ENCODE measurements around the gene PLA2G2C.
"Not testable (repeated sequence)": the region's sequence is repeated elsewhere in the genome, so short reads cannot be mapped to it uniquely, and the experiment has no call there.

The PLA2G2C gene, protein sequence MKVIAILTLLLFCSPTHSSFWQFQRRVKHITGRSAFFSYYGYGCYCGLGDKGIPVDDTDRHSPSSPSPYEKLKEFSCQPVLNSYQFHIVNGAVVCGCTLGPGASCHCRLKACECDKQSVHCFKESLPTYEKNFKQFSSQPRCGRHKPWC

DNA sequence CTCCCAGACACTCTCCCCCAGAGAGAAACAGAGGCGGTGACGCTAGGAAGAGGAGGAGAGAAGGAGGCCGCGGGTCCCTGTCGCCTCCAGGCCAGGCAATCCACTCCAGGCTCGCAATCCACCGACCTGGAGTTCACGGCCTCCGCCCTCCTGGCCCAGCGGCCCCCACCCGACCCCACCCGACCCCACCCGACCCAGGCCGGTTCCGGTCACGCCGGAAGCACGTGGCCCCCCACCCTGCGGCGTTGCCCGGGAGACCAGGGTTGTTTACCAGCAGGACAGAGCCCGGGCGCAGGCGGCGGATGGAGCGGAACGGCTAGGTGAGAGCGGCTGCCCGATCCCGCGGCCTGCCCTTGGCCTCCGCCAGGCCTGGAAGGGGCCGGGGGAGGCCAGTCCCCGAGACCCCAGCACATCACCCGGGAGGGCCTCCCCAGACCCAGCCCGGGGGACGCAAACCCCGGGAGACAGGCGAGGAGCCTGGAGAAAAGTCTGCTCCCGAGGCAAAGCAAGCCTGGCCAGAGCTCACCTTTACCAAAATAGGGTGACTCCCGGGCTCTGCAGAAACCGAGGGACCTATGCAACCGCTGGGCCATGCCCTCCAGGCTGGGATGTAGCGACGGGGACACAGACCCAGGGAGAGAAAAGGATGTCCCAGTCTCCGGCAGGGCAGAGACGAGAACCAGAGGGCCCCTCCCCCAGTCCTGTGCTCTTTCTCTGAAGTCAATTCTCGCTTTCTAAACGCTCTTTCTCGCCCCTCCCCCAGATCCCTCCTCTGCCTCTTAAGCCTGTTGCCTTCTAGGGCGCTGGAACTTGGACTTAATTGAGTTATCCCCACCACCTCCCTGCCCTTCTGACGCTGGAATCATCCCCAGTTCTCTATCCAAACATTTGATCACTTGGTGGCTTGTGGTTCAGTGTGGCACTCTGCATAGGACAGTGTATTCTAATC, at the start of gene PLA2G2C, which contains the start of gene UBXN10:
Gene PLA2G2C, minus strand, starts transcription at position 685 of the 949 bp plus-strand sequence. CDS start 9,155 bp downstream, outside the sequence.
Gene UBXN10, plus strand, starts transcription at position 263 of the 949 bp plus-strand sequence. CDS start 4,466 bp downstream, outside the sequence.
- no peak within 1 kb of the TSS for H3K4me3 ChIP-seq (ENCODE audit: low read depth, low read length)
- TF ChIP-seq, protein P1, sequence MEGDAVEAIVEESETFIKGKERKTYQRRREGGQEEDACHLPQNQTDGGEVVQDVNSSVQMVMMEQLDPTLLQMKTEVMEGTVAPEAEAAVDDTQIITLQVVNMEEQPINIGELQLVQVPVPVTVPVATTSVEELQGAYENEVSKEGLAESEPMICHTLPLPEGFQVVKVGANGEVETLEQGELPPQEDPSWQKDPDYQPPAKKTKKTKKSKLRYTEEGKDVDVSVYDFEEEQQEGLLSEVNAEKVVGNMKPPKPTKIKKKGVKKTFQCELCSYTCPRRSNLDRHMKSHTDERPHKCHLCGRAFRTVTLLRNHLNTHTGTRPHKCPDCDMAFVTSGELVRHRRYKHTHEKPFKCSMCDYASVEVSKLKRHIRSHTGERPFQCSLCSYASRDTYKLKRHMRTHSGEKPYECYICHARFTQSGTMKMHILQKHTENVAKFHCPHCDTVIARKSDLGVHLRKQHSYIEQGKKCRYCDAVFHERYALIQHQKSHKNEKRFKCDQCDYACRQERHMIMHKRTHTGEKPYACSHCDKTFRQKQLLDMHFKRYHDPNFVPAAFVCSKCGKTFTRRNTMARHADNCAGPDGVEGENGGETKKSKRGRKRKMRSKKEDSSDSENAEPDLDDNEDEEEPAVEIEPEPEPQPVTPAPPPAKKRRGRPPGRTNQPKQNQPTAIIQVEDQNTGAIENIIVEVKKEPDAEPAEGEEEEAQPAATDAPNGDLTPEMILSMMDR (IDR thresholded peaks at IDR 0.05; ENCODE audit: low read depth, low read length): no peak

DNA sequence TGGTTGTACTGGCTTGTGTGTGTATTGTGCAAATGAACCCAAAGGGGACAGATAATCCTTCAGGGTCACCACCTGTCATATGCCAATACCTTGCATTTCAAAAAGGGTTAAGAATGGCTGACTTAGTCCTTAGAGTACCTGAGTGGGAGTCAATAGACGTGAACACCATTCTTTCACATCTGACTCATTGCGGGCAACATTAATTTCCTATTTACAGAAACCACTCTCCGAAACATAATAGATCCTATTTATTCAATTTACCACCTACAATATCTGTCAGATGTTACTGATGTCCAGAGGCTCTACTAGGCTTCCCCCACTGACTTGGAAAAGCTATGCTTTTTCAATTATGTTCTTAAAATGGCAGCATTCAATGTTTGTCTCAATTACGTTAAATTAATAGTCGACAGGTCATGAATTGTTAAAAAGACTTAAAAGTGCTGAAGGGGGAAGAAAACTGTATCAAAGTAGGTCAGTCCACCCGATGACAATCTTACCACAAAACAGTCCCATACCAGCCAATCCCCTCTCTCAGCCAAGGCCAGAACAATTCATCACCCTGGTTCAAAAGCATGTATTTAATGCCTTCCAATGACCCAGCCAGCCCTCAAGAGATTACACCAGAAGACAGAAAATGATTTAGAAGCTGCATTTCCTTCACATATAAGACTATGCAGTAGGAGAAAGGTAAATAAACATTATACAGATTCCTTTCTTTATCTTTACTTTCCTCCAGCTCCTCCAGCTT, 48.6 kb upstream of the PLA2G2C start:
- H3K4me3 ChIP-seq (ENCODE audit: low read depth, low read length): no peak overlapping the region
- TF ChIP-seq, protein P1 (IDR thresholded peaks at IDR 0.05; ENCODE audit: low read depth, low read length): no peak

DNA sequence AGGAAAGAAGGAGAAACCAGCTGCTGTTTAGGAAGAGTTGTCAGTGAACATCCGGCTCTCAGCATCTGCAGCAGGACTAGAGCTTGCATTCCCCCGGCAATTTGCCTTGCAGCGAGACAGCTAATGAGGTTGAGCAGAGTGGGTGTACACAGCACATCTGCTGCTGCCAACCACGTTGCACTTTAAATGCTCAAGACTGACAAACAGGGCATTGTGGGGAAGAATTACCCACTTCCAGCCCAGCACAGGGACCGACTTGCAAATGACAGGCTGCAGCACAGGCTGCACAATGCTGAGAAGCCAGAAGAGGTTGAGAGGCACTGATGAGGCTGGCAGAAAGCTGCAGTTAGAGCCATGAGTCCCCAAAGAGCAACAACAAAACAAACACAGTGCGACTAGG, 47.5 kb upstream of the PLA2G2C start:
- TF ChIP-seq, protein P1 (IDR thresholded peaks at IDR 0.05; ENCODE audit: low read depth, low read length): no peak

DNA sequence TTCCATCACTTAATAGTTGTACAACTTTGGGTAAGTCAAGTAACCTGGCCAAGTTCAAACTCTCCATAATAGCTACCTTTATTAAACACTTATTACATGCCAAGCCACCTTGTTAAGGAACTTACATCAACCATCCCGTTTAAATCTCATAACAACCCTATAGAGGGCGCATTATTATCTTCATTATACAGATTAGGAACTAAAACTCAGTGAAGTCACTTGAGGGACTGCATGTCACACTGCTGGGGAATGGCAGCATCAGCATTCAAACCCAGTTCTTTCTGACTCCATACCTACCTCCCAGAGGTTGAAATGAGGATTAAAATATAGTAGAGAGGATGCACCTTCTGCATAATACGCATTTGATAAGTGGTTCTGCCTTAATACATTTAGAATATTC, 47.1 kb upstream of the PLA2G2C start:
- TF ChIP-seq, protein P1 (IDR thresholded peaks at IDR 0.05; ENCODE audit: low read depth, low read length): peak; percentile 11; the same call in 1 of the 2 replicates
- H3K4me3 ChIP-seq (ENCODE audit: low read depth, low read length): no peak overlapping the region

More for the DNA sequence above, 47.5 kb upstream of the PLA2G2C start:
- no peak overlapping the region for H3K4me3 ChIP-seq (ENCODE audit: low read depth, low read length)

DNA sequence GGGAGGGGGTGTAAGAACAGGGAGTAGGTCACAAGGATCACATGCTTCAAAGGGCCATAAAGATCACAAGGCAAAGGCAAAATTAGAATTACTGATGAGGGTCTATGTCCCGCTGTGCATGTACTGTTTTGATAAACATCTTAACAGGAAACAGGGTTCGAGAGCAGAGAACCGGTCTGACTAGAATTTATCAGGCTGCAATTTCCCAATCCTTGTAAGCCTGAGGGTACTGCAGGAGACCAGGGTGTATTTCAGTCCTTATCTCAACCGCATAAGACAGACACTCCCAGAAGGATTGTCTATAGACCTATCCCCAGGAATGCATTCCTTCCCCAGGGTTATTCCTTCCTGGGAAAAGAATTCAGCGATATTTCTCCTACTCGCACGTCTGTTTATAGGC, 46.2 kb upstream of the PLA2G2C start:
- H3K4me3 ChIP-seq (ENCODE audit: low read depth, low read length): not testable (repeated sequence)

DNA sequence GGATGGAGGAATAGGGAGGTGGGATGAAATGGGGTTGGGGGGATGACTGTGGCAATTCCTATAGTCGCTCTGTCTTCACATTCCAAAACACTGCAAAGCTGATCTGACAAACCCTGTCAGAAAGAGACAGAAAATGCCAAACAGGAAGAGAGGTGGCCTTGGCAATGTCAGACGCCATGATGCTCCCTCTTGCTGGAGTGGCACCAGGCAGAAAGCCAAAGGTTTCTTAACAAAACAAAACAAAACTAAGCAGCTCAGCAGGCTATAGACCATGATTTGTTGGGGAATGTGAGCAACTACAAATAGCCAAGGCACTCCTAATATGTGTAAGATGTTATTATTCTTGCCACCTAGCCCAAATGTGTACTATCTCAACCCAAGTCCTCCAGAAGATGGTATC, 42.9 kb upstream of the PLA2G2C start:
- no peak overlapping the region for H3K4me3 ChIP-seq (ENCODE audit: low read depth, low read length)
- TF ChIP-seq, protein P1 (IDR thresholded peaks at IDR 0.05; ENCODE audit: low read depth, low read length): no peak

DNA sequence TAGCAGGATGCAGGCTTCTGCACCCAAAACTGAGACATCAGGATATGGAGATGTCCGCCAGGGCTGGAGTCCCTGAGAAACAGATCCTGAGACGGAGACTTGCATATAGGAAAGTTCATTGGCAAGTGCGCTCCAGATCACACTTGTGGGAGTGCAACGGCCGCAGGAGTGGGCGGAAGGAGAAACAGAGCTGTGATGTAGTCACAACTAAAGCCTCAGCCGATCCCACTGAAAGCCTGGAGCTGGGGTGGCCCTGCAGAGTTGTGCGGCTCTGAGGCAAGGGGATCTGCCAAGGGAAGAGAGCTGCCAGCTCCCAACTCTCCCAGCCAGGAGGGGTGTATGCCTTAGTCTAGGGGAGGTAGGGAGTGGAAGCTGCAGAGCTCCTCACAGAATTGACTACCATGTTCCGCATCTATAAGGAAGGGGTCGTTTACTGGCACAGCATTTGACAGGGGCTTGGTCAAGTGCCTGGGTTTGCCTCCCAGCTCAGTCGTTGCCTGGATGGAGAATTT, 42.1 kb upstream of the PLA2G2C start:
- TF ChIP-seq, protein P1 (IDR thresholded peaks at IDR 0.05; ENCODE audit: low read depth, low read length): no peak

More for the DNA sequence above, 42.1 kb upstream of the PLA2G2C start:
- H3K4me3 ChIP-seq (ENCODE audit: low read depth, low read length): no peak overlapping the region
